Testis (tissue), 3 donors: Measurements from ENCODE around the gene MAP3K14. TPM values are rescaled to one million over a fixed set of nuclear protein-coding genes. Genes with fewer than 3 reads are reported as not detected.

Experiments used
- DNase-seq: peaks from one replicate; pipeline ENCODE4 v3.0.0-alpha.2; 2019
- H3K27ac ChIP-seq, 2 donors: fragments of 200-600 bp; sonication (generic); one replicate each; pipeline ENCODE4 v1.5.1; 2019
- H3K27me3 ChIP-seq: fragments of 200-600 bp; sonication (generic); one replicate; pipeline ENCODE4 v1.5.1; 2019
- H3K36me3 ChIP-seq: fragments of 200-600 bp; sonication (generic); one replicate; pipeline ENCODE4 v1.5.1; 2017; ENCODE audit warnings: low read depth; ENCODE audit errors: missing control alignments
- H3K4me1 ChIP-seq: fragments of 200-600 bp; sonication (generic); one replicate; pipeline ENCODE4 v1.5.1; 2019
- H3K4me3 ChIP-seq, 2 donors: fragments of 200-600 bp; sonication (generic); one replicate each; pipeline ENCODE4 v1.5.1; 2017 to 2019
- H3K9me3 ChIP-seq: fragments of 200-600 bp; sonication (generic); one replicate; pipeline ENCODE4 v1.5.1; 2017
- POLR2A ChIP-seq: fragments of 450-650 bp; IDR thresholded peaks from one replicate; pipeline ENCODE4 v1.6.1; 2017; ENCODE audit warnings: antibody characterized with exemption, mild to moderate bottlenecking, moderate library complexity
- WGBS, 2 donors: methylation state at CpG; one replicate each; pipeline ENCODE4 v1.1.5; 2018; 5-methylcytosine and 5-hydroxymethylcytosine counted together
- intact Hi-C: fragments of 100-400 bp; cut with DNase I; formaldehyde crosslinking; loops from one replicate; pipeline ENCODE4 v1.15.1; 2023; ENCODE audit warnings: low total_unique reads
- polyA plus RNA-seq: library from polyadenylated mRNA; stranded (reverse); fragments of 350-450 nt; fragmentation: Illumina TruSeq; extraction: RNeasy Lipid Tissue Mini Kit (QIAGEN cat#74804); gene quantifications from one replicate; pipeline ENCODE4 v1.2.3, GENCODE V29; 2014; ENCODE audit warnings: low read depth, low replicate concordance; ENCODE audit not compliant: insufficient read depth
- total RNA-seq, 2 donors: library from RNA; depleted of rRNA; stranded (reverse); fragments of >200 nt; gene quantifications; one replicate each; pipeline ENCODE4 v1.2.3, GENCODE V29; 2016
- TF ChIP-seq, protein P1 (sequence below), 3 experiments: fragments of 450-650 bp in 2 of 3; fragments of 200-600 bp in 1 of 3; sonication (generic) in 1 of 3; IDR thresholded peaks; one replicate each; pipeline ENCODE4 v1.5.1; 2016 to 2019; ENCODE audit warnings: antibody characterized with exemption in 3 of 3, mild to moderate bottlenecking in 2 of 3, moderate library complexity in 1 of 3

The MAP3K14 gene
- total and polyA plus RNA-seq, 3 donors from 2014 or later: 12.4 to 24.9 (median 14.6) TPM

DNA sequence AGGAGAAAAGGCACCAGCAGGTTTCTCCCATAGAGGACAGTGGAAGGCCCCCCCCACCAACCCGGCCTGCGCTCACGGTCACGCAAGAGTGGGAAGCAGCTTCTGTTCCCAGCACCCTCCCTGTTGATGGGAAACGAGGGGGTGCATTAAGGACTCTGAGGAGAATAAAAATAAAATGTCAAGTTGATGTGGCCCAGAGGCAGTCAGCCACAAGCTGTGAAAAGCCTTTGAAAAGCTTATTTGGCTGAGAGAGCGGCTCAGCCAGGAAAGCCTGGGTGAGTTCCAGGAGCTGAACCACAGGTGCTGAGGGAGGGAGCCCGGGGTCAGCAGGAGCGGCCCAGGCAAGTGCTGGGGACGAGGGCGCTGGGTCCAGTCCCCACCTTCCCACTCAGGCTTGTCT is 28.0 kb downstream of the MAP3K14 start:
- H3K27me3 ChIP-seq: no peaks in the 10 kb centered on the region
- 90 to 93% methylated on average over 10 of the region's 10 CpGs for WGBS, 2 donors
- no peak overlapping the region for H3K4me3 ChIP-seq
- no peaks in the 10 kb centered on the region for H3K9me3 ChIP-seq
- H3K27ac ChIP-seq: no peak overlapping the region
- intact Hi-C loops: loop anchor here (10.0 kb wide), 1 partner anchor 86 kb away; no protein-coding TSS in a partner anchor
- DNase-seq: no peak
- peaks cover 41% of the 10 kb centered on the region for H3K4me1 ChIP-seq
- TF ChIP-seq POLR2A: no peak
- TF ChIP-seq, protein P1, sequence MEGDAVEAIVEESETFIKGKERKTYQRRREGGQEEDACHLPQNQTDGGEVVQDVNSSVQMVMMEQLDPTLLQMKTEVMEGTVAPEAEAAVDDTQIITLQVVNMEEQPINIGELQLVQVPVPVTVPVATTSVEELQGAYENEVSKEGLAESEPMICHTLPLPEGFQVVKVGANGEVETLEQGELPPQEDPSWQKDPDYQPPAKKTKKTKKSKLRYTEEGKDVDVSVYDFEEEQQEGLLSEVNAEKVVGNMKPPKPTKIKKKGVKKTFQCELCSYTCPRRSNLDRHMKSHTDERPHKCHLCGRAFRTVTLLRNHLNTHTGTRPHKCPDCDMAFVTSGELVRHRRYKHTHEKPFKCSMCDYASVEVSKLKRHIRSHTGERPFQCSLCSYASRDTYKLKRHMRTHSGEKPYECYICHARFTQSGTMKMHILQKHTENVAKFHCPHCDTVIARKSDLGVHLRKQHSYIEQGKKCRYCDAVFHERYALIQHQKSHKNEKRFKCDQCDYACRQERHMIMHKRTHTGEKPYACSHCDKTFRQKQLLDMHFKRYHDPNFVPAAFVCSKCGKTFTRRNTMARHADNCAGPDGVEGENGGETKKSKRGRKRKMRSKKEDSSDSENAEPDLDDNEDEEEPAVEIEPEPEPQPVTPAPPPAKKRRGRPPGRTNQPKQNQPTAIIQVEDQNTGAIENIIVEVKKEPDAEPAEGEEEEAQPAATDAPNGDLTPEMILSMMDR (IDR thresholded peaks at IDR 0.05): no peak
- H3K36me3 ChIP-seq: no peaks in the 10 kb centered on the region

DNA sequence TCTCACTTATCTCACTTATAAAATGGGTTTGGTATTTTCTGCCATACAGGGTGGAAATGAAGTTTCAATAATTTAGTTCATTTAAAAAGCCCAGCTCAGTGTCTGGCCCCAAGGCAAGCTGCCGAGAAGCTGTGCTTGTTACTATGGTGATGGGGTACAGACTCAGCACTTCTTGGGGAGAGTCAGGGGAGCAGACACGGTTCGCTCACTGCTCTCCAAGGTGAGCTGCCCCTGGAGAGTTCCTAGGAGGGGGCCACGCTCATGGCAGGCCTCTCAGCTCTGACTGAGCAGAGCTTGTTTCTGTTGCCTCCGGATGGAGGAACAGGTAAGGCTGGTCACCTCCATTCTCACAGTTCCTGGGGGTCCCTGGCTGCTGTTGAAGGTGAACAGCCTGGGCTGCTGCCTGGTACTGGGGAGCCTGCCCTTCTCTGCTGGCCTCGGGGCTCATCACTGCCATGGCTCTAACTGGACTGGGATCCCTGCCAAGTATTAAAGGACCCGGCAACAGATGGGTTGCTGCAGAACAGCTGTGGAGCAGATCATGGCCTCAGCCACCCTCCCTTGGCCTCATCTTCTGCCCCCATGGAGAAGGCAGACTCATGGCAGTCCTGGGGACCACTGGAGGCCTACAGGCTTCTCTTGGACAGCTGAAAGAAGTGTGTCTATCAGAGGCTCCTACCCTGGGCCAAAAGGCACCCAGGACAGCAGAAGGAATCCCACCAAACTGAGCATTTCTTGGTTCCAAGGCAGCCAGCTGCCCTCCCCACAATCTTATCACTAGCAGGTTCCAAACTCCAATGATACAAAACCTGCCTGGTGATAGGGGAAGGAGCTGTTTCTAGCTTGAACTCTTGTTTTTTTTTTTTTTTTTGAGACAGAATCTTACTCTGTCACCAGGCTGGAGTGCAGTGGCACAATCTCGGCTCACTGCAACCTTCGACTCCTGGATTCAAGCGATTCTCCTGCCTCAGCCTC is 29.0 kb downstream of the MAP3K14 start:
- Histone ChIP-seq H3K9me3 (no peaks in the 10 kb centered on the region), H3K4me1 (peaks cover 32% of the 10 kb centered on the region), H3K4me3 (no peak overlapping the region), H3K36me3 (no peaks in the 10 kb centered on the region), H3K27ac (no peak overlapping the region), H3K27me3 (no peaks in the 10 kb centered on the region)
- intact Hi-C loops: loop anchor here (10.0 kb wide), 1 partner anchor 87 kb away; no protein-coding TSS in a partner anchor
- no peak for DNase-seq
- TF ChIP-seq, protein P1 (IDR thresholded peaks at IDR 0.05): no peak
- no peak for TF ChIP-seq POLR2A
- 60 to 75% methylated on average over 6 to 10 of the region's 10 CpGs for WGBS, 2 donors

GRCh38 chr17:45286286-45286685 is 30.5 kb downstream of the MAP3K14 start:
- no peak overlapping the region for H3K27ac ChIP-seq
- intact Hi-C loops: loop anchor here (10.0 kb wide), 1 partner anchor 89 kb away; no protein-coding TSS in a partner anchor
- peaks cover 19% of the 10 kb centered on the region for H3K4me1 ChIP-seq
- no peaks in the 10 kb centered on the region for H3K9me3 ChIP-seq
- no peaks in the 10 kb centered on the region for H3K27me3 ChIP-seq
- H3K4me3 ChIP-seq: no peak overlapping the region
- TF ChIP-seq POLR2A: no peak
- TF ChIP-seq, protein P1 (IDR thresholded peaks at IDR 0.05): no peak
- no peaks in the 10 kb centered on the region for H3K36me3 ChIP-seq
- WGBS, 2 donors: 88 to 92% methylated on average over 5 of the region's 5 CpGs
- no peak for DNase-seq

- Histone ChIP-seq H3K4me3 (no peak overlapping the region), H3K27me3 (no peaks in the 10 kb centered on the region), H3K27ac (no peak overlapping the region), H3K9me3 (no peaks in the 10 kb centered on the region), H3K36me3 (no peaks in the 10 kb centered on the region), H3K4me1 (peaks cover 6% of the 10 kb centered on the region)
- 85 to 87% methylated on average over 19 to 21 of the region's 21 CpGs for WGBS, 2 donors
- TF ChIP-seq, protein P1 (IDR thresholded peaks at IDR 0.05): peak in 1 of 3 experiments; percentile 8
- TF ChIP-seq POLR2A: no peak
- intact Hi-C loops: loop anchor here (10.0 kb wide), 1 partner anchor 90 kb away; no protein-coding TSS in a partner anchor
- no peak for DNase-seq
Measured at GRCh38 chr17:45284176-45285140, 32.4 kb downstream of the MAP3K14 start.
